Kidney (tissue), 14 donors: ENCODE data around the gene BCKDHB. TPM values are rescaled to one million over a fixed set of nuclear protein-coding genes. Genes with fewer than 3 reads are reported as not detected.

ENCODE experiments used
- DNase-seq, 5 donors: peaks; one replicate each; pipeline ENCODE4 v3.0.0-alpha.2; 2013 to 2020
- FAIRE-seq: peaks from 2 replicates; lab custom pipeline; 2012; peaks lifted over from hg19 to GRCh38; lab: Jason Lieb, UNC
- H3K27ac ChIP-seq, 2 donors: one replicate each; pipeline ENCODE4 v1.7.0; 2013; ENCODE audit warnings: low read depth in 2 of 2, low read length in 2 of 2, inconsistent platforms in 1 of 2
- H3K27me3 ChIP-seq: one replicate; pipeline ENCODE4 v1.7.1; 2013; ENCODE audit warnings: low read length, inconsistent platforms; ENCODE audit not compliant: control insufficient read depth, insufficient read depth
- H3K36me3 ChIP-seq, 3 donors: one replicate each; pipeline versions ENCODE4 v1.7.0 to v1.7.1; 2013; ENCODE audit warnings: low read length in 3 of 3, control low read depth in 1 of 3, inconsistent platforms in 1 of 3; ENCODE audit not compliant: insufficient read depth in 3 of 3, control insufficient read depth in 2 of 3
- H3K4me1 ChIP-seq, 3 donors: one replicate each; pipeline versions ENCODE4 v1.7.0 to v1.7.1; 2013; ENCODE audit warnings: low read length in 3 of 3, inconsistent platforms in 1 of 3, low read depth in 1 of 3; ENCODE audit not compliant: control insufficient read depth in 2 of 3, insufficient read depth in 2 of 3
- H3K4me3 ChIP-seq, 3 donors: one replicate each; pipeline versions ENCODE4 v1.7.0 to v1.8.1; 2013; ENCODE audit warnings: low read length in 3 of 3, control low read depth in 1 of 3, inconsistent platforms in 1 of 3
- H3K9ac ChIP-seq, 3 donors: one replicate each; pipeline versions ENCODE4 v1.7.0 to v1.7.1; 2013; ENCODE audit warnings: low read length in 3 of 3, control low read depth in 1 of 3, inconsistent platforms in 1 of 3
- H3K9me3 ChIP-seq, 3 donors: one replicate each; pipeline versions ENCODE4 v1.7.0 to v1.7.1; 2013; ENCODE audit warnings: low read length in 3 of 3, control low read depth in 1 of 3, inconsistent platforms in 1 of 3; ENCODE audit not compliant: control insufficient read depth in 2 of 3, insufficient read depth in 1 of 3
- CTCF ChIP-seq: IDR thresholded peaks from 3 replicates; pipeline ENCODE4 v1.5.1; 2012; ENCODE audit warnings: mild to moderate bottlenecking, moderate library complexity, borderline replicate concordance; ENCODE audit not compliant: insufficient read depth; ENCODE audit errors: extremely low read depth
- intact Hi-C: fragments of 100-400 bp; cut with DNase I; formaldehyde crosslinking; loops from one replicate; pipeline ENCODE4 v1.11.1; 2022
- polyA plus RNA-seq: library from polyadenylated mRNA; stranded (reverse); fragments of 350-450 nt; fragmentation: Illumina TruSeq; extraction: RNeasy Lipid Tissue Mini Kit (QIAGEN cat#74804); gene quantifications from one replicate; pipeline ENCODE4 v1.2.3, GENCODE V29; 2014; ENCODE audit warnings: low read depth, low replicate concordance; ENCODE audit not compliant: insufficient read depth
- total RNA-seq: library from RNA; stranded (reverse); fragmentation: NEBNext Ultra II Directional; extraction: Animal tissue kit (Norgen Biotek cat#: 25700); gene quantifications from one replicate; pipeline ENCODE4 v1.2.1, GENCODE V29; 2021
- donor health status: control.
- donor health status: control.
- donor health status: control.
- donor health status: control.
- donor health status: control.
- donor health status: DM: yes; HTN: yes; CAD: no.
- donor health status: Normal renal cell carcinoma (clear cell type).

BCKDHB gene
- total and polyA plus RNA-seq, 2 donors from 2014 or later = 21.0 to 22.8 TPM

GRCh38 chr6:80129485-80129884 is 23.0 kb downstream of the BCKDHB start:
- H3K9ac ChIP-seq = no peak overlapping the region
- no peak for TF ChIP-seq CTCF
- H3K36me3 ChIP-seq = peaks cover 0 to 4% (median 0%) of the 10 kb centered on the region in 3 donors
- DNase-seq (no peak), FAIRE-seq (no peak)
- no peaks in the 10 kb centered on the region for H3K9me3 ChIP-seq
- intact Hi-C loops = no loop called here
- no peak overlapping the region for H3K4me3 ChIP-seq
- no peak overlapping the region for H3K27ac ChIP-seq
- H3K27me3 ChIP-seq = no peaks in the 10 kb centered on the region
- peaks cover 0 to 3% (median 0%) of the 10 kb centered on the region in 3 donors for H3K4me1 ChIP-seq

GRCh38 chr6:80133020-80133419 is 26.5 kb downstream of the BCKDHB start:
- peaks cover 2 to 4% (median 2%) of the 10 kb centered on the region in 3 donors for H3K36me3 ChIP-seq
- TF ChIP-seq CTCF = peak; percentile 39
- no peak overlapping the region for H3K27ac ChIP-seq
- peak in 4 of 5 donors; percentile 52 to 75 (median 62) for DNase-seq
- H3K27me3 ChIP-seq = no peaks in the 10 kb centered on the region
- H3K9ac ChIP-seq = no peak overlapping the region
- H3K9me3 ChIP-seq = no peaks in the 10 kb centered on the region
- no peaks in the 10 kb centered on the region for H3K4me1 ChIP-seq
- intact Hi-C loops = no loop called here
- no peak overlapping the region for H3K4me3 ChIP-seq
- FAIRE-seq = no peak

- intact Hi-C loops = no loop called here
- Histone ChIP-seq H3K9me3 (no peaks in the 10 kb centered on the region), H3K27me3 (no peaks in the 10 kb centered on the region), H3K27ac (no peak overlapping the region), H3K4me1 (no peaks in the 10 kb centered on the region), H3K36me3 (peaks cover 2 to 4% (median 2%) of the 10 kb centered on the region in 3 donors), H3K4me3 (no peak overlapping the region), H3K9ac (no peak overlapping the region)
- no peak for DNase-seq
- TF ChIP-seq CTCF = no peak
- no peak for FAIRE-seq
These were observed 27.6 kb downstream of the BCKDHB start for GRCh38 chr6:80134065-80134464.

GRCh38 chr6:80142586-80142985 is 36.1 kb downstream of the BCKDHB start:
- Histone ChIP-seq H3K4me3 (no peak overlapping the region), H3K27me3 (no peaks in the 10 kb centered on the region), H3K9ac (no peak overlapping the region), H3K9me3 (no peaks in the 10 kb centered on the region), H3K36me3 (no peaks in the 10 kb centered on the region), H3K27ac (no peak overlapping the region), H3K4me1 (peaks cover 0 to 5% (median 3%) of the 10 kb centered on the region in 3 donors)
- FAIRE-seq (no peak), DNase-seq (no peak)
- no peak for TF ChIP-seq CTCF
- intact Hi-C loops = no loop called here
